GM12865 (cell line): ENCODE data around the gene KCNA5.

Source experiments
- DNase-seq: peaks from one replicate; pipeline ENCODE4 v3.0.0; 2010; ENCODE audit warnings: low read depth
- H3K4me3 ChIP-seq: 2 replicates; pipeline ENCODE4 v1.5.1; 2011; ENCODE audit warnings: mild to moderate bottlenecking, low read depth, low read length, control low read depth
- TF ChIP-seq, protein P1 (sequence below): IDR thresholded peaks from 2 replicates; pipeline ENCODE4 v1.5.1; 2011; ENCODE audit warnings: low read length, control low read depth, low read depth, inconsistent platforms; ENCODE audit not compliant: insufficient read depth; ENCODE audit errors: missing control alignments

KCNA5 gene

DNA sequence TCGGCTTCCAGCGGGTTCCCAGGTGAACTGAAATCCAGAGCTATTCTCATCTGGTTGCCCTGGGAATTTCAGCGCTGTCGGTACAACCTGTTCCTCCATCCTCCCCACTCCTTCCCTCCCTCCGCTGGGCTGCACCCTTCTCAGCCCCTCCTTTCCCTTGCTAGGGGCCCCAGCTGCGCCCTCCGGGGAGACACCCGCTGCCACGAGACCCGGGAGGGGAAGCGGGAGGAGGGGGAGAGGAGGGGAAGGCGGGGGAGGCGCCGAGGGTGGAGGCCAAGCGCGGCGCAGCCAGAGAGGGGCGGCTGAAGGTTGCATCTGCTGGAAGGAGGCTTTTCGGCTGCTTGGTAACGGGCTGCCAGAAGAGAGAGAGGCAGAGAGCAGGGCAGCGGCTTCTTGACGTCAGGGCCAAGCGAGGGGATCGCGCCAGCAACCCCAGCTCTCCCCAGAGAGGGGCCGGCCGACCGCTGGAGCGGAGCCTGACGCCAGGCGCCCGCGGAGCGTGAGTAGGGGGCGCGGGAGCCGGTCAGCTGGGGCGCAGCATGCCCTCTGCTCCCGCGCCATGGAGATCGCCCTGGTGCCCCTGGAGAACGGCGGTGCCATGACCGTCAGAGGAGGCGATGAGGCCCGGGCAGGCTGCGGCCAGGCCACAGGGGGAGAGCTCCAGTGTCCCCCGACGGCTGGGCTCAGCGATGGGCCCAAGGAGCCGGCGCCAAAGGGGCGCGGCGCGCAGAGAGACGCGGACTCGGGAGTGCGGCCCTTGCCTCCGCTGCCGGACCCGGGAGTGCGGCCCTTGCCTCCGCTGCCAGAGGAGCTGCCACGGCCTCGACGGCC is at the start of gene KCNA5:
Gene KCNA5, plus strand, starts transcription at position 291 of the 831 bp plus-strand sequence. Its CDS starts 269 bp downstream, at position 560.
- TF ChIP-seq, protein P1, sequence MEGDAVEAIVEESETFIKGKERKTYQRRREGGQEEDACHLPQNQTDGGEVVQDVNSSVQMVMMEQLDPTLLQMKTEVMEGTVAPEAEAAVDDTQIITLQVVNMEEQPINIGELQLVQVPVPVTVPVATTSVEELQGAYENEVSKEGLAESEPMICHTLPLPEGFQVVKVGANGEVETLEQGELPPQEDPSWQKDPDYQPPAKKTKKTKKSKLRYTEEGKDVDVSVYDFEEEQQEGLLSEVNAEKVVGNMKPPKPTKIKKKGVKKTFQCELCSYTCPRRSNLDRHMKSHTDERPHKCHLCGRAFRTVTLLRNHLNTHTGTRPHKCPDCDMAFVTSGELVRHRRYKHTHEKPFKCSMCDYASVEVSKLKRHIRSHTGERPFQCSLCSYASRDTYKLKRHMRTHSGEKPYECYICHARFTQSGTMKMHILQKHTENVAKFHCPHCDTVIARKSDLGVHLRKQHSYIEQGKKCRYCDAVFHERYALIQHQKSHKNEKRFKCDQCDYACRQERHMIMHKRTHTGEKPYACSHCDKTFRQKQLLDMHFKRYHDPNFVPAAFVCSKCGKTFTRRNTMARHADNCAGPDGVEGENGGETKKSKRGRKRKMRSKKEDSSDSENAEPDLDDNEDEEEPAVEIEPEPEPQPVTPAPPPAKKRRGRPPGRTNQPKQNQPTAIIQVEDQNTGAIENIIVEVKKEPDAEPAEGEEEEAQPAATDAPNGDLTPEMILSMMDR: no peak
- H3K4me3 ChIP-seq: no peak within 1 kb of the TSS
- DNase-seq: no peak

DNA sequence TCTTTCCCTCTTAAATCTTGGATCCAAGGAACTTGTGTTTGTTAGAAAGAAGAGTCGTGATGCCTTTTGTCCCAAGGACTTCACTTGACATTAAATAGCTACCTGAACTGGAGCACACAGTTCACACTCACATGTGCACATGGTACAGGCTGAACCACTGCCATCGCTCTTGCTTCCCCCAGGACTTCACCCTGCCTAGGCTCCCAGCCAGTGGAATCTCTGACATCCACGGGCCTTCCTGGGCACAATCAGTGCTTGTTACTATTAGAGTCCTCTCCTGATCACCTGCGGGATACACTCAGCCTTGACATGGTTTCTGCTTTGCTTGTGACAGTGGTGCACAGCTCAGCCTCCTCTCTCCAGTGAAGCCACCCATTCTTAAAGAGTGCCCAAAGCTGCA is 49.1 kb upstream of the KCNA5 start:
- TF ChIP-seq, protein P1: no peak
- no peak overlapping the region for H3K4me3 ChIP-seq
- no peak for DNase-seq

DNA sequence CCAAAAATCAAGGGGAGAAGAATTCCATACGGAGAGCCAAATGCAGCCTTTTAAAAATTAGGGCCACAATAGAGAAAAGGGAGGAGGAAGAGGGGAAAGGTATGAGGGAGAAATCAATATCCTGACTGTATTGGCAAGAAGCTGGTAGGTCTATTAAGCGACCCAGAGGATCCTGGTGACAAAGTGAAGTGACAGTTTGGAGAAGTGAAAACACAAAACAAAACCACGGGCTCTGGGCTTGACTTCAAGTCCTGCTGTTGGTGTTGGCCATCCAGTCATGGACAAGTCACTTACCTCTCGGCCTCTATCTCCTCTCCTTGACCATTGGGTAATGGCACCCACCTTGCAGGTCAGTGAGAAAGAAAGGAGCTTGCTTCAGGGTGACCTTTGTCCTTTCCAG is 47.0 kb upstream of the KCNA5 start:
- no peak overlapping the region for H3K4me3 ChIP-seq
- peak; percentile 45 for DNase-seq
- TF ChIP-seq, protein P1: no peak

DNA sequence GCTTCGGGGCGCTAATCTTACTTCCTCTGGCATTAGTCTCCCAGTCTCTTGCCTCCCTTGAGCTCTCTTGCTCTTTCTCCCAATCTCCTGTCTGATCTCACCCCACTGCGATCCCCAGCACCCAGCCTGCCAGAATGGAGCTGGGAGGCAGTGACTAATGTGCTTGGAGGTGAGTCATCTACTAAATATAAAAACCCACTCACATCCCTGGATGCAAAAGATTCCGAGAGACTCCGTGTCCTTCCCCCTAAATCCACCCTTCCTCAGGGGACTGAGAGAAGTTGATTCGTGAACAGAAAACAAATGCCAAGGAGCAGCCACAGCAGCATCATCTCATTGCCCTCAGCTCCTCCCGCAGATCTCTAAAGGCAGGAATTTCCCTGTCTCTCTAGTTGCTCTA is 45.7 kb upstream of the KCNA5 start:
- TF ChIP-seq, protein P1: no peak
- DNase-seq: no peak
- no peak overlapping the region for H3K4me3 ChIP-seq

DNA sequence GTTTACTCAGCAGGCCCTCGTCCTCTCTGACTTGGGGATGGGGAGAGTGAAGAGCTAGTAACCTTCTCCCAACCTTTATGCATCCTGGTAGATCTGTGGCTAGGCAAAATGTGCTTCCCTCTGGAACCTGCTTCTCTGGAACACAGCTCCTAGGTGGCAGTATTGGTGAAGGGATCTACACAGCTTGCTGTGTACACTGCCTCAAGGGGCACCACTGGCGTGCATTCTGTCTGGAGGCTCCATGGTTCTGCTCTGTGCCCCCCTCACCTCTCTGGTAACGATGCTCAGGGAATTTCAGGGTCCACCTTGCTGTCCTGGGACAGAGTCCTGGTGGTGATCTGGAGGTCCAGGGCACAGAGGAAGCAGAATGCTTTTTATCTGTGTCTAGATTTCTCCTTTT is 43.5 kb upstream of the KCNA5 start:
- no peak for DNase-seq
- TF ChIP-seq, protein P1: no peak
- no peak overlapping the region for H3K4me3 ChIP-seq

DNA sequence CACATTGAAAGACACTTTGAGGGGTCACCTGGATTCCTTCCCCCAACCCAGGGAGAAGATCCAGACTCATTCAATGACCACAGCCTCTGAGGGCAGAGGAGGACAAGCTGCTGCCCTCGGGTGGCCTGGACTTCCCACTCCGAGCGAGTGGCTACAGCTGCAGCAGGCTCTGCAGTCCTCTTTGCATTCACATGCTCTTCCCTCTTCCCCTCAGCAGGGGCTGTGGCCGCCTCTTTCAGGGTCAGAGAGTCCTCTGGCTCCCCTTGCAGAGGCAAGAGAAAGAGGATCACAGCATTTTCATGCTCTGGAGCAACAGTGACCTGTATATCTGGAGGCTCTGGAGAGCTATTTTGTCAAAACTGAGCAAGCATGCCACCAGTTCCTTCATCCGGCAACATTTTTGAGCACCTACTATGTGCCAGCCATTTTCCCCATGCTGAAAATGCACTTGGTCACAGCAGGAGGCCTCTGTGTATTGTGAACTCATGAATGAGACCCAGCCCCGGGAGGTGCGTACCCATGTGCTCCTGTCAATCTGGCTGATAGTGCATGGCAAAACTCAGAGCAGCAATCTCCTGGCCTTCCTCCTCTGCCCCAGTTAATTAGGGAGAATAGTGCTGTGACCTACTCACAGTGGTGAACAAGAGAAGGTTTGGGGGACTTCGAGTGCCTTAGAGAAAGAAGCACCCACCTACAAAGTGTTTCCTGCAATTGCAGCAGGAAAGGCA is 42.9 kb upstream of the KCNA5 start:
- TF ChIP-seq, protein P1: no peak
- no peak overlapping the region for H3K4me3 ChIP-seq
- DNase-seq: no peak
